Duodenal mucosa (tissue), 2 donors: ENCODE data around the gene CALY.

Experiments used
- H3K27ac ChIP-seq: one replicate; pipeline ENCODE4 v1.7.0; 2013; ENCODE audit warnings: low read depth, low read length
- H3K27me3 ChIP-seq, 2 donors: one replicate each; pipeline ENCODE4 v1.7.0; 2013; ENCODE audit warnings: low read length in 2 of 2, control low read depth in 1 of 2; ENCODE audit not compliant: insufficient read depth in 2 of 2, control insufficient read depth in 1 of 2
- H3K36me3 ChIP-seq, 2 donors: one replicate each; pipeline ENCODE4 v1.7.0; 2013; ENCODE audit warnings: low read length in 2 of 2, control low read depth in 1 of 2; ENCODE audit not compliant: insufficient read depth in 2 of 2, control insufficient read depth in 1 of 2
- H3K4me1 ChIP-seq, 2 donors: one replicate each; pipeline ENCODE4 v1.7.0; 2013; ENCODE audit warnings: low read length in 2 of 2, control low read depth in 1 of 2; ENCODE audit not compliant: insufficient read depth in 2 of 2, control insufficient read depth in 1 of 2
- H3K4me3 ChIP-seq, 2 donors: one replicate each; pipeline ENCODE4 v1.7.0; 2013; ENCODE audit warnings: low read length in 2 of 2, low read depth in 1 of 2
- H3K9ac ChIP-seq, 2 donors: one replicate each; pipeline ENCODE4 v1.7.0; 2013; ENCODE audit warnings: low read length in 2 of 2, low read depth in 1 of 2
- H3K9me3 ChIP-seq, 2 donors: one replicate each; pipeline ENCODE4 v1.7.0; 2013; ENCODE audit warnings: low read length in 2 of 2, control low read depth in 1 of 2; ENCODE audit not compliant: control insufficient read depth in 1 of 2

Gene CALY

DNA sequence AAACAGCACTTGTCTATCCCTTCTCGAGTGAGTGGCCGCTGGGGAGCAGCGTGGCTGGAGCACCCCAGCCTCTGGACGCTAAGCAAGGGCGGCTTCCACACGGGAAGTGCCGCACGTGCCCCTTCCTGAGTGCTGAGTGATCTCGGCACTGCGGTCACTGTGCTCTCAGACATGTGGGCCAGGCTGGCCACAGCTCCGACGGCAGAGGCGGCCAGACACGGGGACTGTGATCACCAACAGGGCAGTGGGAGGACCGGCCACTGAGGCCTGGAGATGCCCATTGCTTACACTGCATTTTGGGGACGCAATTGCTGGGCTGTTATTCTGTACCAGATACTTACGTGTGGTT is 29.4 kb upstream of the CALY start:
- Histone ChIP-seq H3K36me3 (peaks cover 55 to 80% of the 10 kb centered on the region in 2 donors), H3K9me3 (no peaks in the 10 kb centered on the region), H3K9ac (no peak overlapping the region), H3K4me1 (peaks cover 16 to 23% of the 10 kb centered on the region in 2 donors), H3K4me3 (no peak overlapping the region), H3K27ac (no peak overlapping the region), H3K27me3 (no peaks in the 10 kb centered on the region)

DNA sequence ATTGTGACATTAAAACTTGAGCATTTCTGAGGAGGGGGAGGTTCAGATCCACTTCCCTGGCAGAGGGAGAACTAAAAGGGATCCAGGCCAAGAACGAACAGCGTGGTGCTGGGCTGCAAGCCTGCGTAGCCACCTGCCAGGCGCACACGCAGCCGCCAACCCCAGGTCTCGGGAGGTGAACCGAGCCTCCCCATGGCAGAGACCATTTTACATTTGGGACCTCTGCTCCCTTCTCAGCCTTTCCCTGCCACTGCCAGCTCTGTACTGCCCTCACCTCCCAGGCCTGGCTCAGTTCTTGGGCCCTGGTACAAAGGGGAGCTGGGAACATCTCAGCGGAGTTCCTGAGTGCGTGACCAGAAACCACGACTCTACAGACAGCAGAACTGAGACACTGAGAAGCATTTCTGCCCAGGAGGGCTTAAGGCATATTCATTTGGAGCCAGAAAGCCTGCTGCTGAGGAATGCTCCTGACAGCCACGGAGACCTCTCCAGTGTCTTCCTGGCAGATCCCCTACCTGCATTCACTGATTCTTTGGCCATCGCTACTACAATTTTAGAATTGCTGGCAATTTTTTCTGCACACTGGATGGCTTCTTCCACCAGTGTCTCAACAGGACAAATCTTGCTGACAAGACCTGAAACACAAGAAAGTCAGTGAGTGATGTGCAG is 28.9 kb upstream of the CALY start:
- H3K27ac ChIP-seq, result no peak overlapping the region
- H3K4me1 ChIP-seq, result peaks cover 21 to 28% of the 10 kb centered on the region in 2 donors
- H3K36me3 ChIP-seq, result peaks cover 53 to 78% of the 10 kb centered on the region in 2 donors

DNA sequence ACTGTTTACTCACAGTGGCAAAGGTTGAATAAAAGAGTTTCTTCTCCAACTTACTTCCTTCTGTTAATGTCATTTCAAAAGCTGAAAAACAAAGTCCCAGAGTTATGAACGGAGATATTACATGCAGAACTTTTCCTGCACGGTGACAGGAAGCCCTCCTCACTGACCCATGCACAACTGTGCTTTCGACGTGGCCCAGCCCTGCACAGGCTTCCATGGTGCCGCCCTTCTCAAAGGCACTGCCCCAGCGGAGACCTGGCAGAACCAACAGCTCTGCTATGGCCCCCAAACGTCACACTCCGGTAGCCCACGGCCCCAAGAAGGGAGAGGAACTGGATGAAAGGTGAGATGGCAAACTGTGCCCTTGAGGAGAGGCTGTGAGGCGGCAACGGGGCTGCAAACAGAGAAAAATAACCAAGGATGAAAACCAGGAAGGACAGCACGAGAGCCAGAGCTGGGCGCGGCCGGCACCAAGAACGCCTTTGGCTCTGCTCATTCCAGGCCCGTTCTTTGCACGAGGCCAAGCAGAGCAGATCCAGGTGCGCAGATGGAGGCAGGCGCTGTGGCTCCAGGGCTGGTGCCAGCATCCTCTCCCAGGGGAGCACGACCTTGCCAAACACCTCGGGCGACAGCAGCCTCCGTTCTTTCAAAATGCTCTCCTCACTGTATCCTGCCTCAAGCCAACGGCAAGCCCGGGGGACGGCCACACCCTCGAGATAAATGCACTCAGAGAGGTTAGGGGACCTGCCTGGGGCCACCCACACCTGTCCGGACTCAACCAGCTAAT is 28.1 kb upstream of the CALY start:
- Histone ChIP-seq H3K4me1 (peaks cover 28 to 35% of the 10 kb centered on the region in 2 donors), H3K4me3 (no peak overlapping the region), H3K36me3 (peaks cover 45 to 71% of the 10 kb centered on the region in 2 donors), H3K27ac (no peak overlapping the region), H3K9me3 (no peaks in the 10 kb centered on the region), H3K27me3 (no peaks in the 10 kb centered on the region), H3K9ac (no peak overlapping the region)

More for the DNA sequence above, 28.9 kb upstream of the CALY start:
- no peaks in the 10 kb centered on the region for H3K9me3 ChIP-seq
- H3K4me3 ChIP-seq, result no peak overlapping the region
- no peaks in the 10 kb centered on the region for H3K27me3 ChIP-seq
- no peak overlapping the region for H3K9ac ChIP-seq

DNA sequence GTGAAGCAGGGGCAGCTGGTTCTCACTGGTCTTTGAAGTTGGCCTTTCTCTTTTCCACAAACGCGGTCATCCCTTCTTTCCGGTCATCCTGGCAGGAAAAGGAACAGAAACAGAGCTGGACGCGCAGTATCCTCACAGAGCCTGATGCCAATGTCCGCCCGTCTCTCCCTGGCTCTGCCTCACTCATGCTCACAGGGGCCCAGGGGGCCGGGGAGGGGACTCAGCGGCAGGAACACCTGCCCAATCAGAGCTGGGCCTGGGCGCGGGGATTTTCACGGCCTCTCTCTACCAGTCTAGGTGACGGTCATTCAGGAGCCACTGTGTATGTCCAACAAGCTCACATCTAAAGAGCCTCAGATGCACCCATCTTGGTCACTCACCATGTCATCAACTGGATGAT is 26.1 kb upstream of the CALY start:
- Histone ChIP-seq H3K27ac (no peak overlapping the region), H3K4me3 (no peak overlapping the region), H3K9me3 (no peaks in the 10 kb centered on the region), H3K4me1 (peaks cover 42 to 48% of the 10 kb centered on the region in 2 donors), H3K9ac (no peak overlapping the region), H3K27me3 (no peaks in the 10 kb centered on the region), H3K36me3 (peaks cover 28 to 51% of the 10 kb centered on the region in 2 donors)

DNA sequence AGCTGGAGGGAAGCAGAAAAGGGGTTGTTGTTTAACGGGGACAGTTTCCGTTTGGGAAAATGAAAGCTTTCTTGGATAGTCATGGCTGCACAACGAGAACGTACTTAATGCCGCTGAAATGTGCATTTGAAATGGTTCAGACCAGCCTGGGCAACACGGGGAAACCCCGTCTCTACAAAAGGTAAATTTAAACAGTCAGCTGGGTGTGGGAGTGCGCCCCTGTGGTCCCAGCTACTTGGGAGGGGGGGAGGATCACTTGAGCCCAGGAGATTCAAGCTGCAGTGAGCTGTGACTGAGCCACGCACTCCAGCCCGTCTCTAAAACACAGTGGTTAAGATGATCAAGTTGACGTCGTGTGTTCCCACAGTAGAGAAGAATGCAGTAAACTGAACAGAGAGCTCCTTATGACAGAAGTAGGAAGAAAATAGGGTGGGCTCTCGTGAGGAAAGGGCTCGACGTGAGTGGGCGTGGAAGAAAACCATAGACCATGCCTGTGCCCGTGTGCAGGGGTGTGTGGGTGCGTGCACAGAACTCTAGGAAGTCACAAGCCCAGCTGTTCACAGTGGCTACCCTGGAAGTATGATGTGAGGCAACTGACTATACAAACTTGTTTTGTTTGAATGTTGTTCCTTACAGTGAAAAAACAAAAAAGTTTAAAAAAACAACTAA is 25.2 kb upstream of the CALY start:
- Histone ChIP-seq H3K27me3 (no peaks in the 10 kb centered on the region), H3K27ac (no peak overlapping the region), H3K4me3 (no peak overlapping the region), H3K9me3 (no peaks in the 10 kb centered on the region), H3K4me1 (peaks cover 42 to 51% of the 10 kb centered on the region in 2 donors), H3K36me3 (peaks cover 28 to 48% of the 10 kb centered on the region in 2 donors), H3K9ac (no peak overlapping the region)

DNA sequence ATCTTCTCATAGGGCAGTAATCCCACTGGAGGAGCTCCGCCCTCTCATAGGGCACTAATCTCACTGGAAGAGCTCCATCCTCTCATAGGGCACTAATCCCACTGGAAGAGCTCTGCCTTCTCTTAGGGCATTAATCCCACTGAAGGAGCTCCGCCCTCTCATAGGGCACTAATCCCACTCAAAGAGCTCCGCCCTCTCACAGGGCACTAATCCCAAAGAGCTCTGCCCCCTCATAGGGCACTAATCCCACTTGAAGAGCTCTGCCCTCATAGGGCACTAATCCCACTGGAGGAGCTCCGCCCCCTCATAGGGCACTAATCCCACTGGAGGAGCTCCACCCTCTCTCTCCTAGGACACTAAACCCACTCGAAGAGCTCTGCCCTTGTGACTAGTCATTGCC is 24.5 kb upstream of the CALY start:
- no peak overlapping the region for H3K4me3 ChIP-seq

DNA sequence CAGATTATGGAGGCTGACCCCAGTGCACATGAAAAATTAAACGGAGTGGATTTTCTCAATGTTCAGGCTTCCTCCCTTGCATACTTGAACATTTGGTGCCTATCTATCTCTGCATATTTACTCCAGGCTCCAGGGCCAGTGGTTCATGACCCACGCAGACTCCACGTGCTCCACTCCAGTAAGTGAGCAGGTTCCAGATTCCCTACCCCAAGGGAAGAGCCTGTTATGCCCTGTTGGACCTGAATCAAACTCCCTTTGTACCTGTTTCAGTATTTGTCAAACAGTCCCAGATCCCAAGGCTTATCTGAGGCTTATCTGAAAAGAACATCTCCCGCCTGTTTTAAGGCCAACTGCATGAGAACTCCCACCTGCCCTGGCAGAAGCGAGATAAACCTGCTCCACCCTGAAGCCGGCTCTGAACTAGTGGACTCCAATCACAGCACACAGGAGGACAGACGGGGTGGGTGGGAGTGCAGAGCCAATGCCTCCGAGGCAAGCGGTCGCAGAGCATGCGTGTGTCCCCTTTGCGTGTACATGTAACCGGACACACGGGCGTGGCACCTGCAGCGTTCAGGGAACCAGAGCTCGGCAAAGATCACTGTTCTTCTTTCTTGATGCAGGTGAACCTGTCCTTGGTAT is 23.4 kb upstream of the CALY start:
- peak overlapping the region; percentile 19 to 38 for H3K4me3 ChIP-seq
- H3K9me3 ChIP-seq, result no peaks in the 10 kb centered on the region
- H3K4me1 ChIP-seq, result peaks cover 42 to 48% of the 10 kb centered on the region in 2 donors
- peaks cover 13 to 35% of the 10 kb centered on the region in 2 donors for H3K36me3 ChIP-seq
- H3K9ac ChIP-seq, result peak overlapping the region in 1 of 2 donors; percentile 2
- H3K27ac ChIP-seq, result no peak overlapping the region
- no peaks in the 10 kb centered on the region for H3K27me3 ChIP-seq

More for the DNA sequence above, 24.5 kb upstream of the CALY start:
- Histone ChIP-seq H3K4me1 (peaks cover 46 to 56% of the 10 kb centered on the region in 2 donors), H3K9me3 (no peaks in the 10 kb centered on the region), H3K36me3 (peaks cover 21 to 42% of the 10 kb centered on the region in 2 donors), H3K9ac (no peak overlapping the region), H3K27ac (no peak overlapping the region), H3K27me3 (no peaks in the 10 kb centered on the region)

DNA sequence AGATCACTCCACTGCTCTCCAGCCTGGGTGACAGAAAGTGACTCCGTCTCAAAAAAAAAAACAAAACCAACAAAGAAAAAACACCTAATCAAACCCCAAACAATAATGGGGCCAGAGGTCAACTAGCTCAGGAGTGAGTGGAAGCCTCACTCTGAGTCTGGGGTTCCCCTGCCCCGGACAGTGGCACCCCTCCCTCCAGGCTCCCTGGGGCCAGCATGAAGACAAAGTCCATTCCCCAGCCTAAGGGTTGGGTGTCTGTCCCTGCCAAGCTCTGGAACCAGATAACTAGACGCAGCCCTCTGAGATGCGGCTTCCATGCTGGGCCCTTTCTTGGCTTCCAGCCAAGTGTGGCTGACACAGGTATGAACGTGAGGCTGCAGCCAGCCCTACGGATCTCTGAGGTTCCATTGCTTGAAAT is 22.9 kb upstream of the CALY start:
- Histone ChIP-seq H3K4me3 (no peak overlapping the region), H3K9me3 (no peaks in the 10 kb centered on the region), H3K36me3 (peaks cover 13 to 30% of the 10 kb centered on the region in 2 donors), H3K27me3 (no peaks in the 10 kb centered on the region), H3K9ac (no peak overlapping the region), H3K27ac (no peak overlapping the region), H3K4me1 (peaks cover 39 to 43% of the 10 kb centered on the region in 2 donors)

DNA sequence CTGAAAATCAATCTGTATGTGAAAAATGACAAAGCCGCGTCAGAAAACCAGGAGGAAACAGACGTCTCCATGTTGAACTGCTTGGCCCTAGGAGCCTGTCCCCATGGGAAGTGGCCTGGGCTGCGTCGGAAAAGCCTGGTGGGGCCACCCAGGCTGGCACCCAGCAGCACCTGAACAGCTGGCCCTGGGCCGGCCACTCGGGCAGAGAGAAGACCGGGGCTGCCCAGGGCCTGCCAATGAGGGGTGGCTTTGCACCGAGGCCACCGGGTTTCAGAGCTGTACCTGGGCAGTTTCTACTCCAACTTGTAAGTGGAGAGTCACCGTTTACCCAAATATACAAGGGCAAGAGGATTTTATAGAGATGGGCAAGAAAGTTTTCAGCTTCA is 22.2 kb upstream of the CALY start:
- Histone ChIP-seq H3K27me3 (no peaks in the 10 kb centered on the region), H3K4me3 (no peak overlapping the region), H3K9me3 (no peaks in the 10 kb centered on the region), H3K4me1 (peaks cover 37 to 39% of the 10 kb centered on the region in 2 donors), H3K27ac (peak overlapping the region; percentile 42), H3K36me3 (peaks cover 13 to 28% of the 10 kb centered on the region in 2 donors), H3K9ac (no peak overlapping the region)
